Astrocyte of the cerebellum (primary cell): ENCODE data around the gene MAN1A1.

Experiments used
- DNase-seq: peaks from one replicate; pipeline ENCODE4 v3.0.0-alpha.2; 2011; ENCODE audit warnings: low read depth
- H3K4me3 ChIP-seq: 2 replicates; pipeline ENCODE4 v1.5.1; 2011; ENCODE audit warnings: mild to moderate bottlenecking, low read depth, low read length, moderate library complexity
- CTCF ChIP-seq: IDR thresholded peaks from 2 replicates; pipeline ENCODE4 v1.5.1; 2012; ENCODE audit warnings: low read length, low read depth, moderate library complexity, mild to moderate bottlenecking; ENCODE audit errors: missing control alignments
- in situ Hi-C: cut with HindIII; loops from 2 replicates; pipeline ENCODE4 v1.10.0; 2017; ENCODE audit warnings: low sequenced_read_pairs

MAN1A1 gene

GRCh38 chr6:119343167-119343566 is 6.4 kb downstream of the MAN1A1 start:
- no peak for TF ChIP-seq CTCF
- in situ Hi-C loops = no loop called here
- no peak for DNase-seq
- H3K4me3 ChIP-seq = no peak overlapping the region

- H3K4me3 ChIP-seq = no peak overlapping the region
- no peak for DNase-seq
- no peak for TF ChIP-seq CTCF
- in situ Hi-C loops = no loop called here
Observed at GRCh38 chr6:119342430-119342829, 7.1 kb downstream of the MAN1A1 start.

GRCh38 chr6:119340796-119341487 is 8.6 kb downstream of the MAN1A1 start:
- TF ChIP-seq CTCF = no peak
- in situ Hi-C loops = no loop called here
- DNase-seq = no peak
- H3K4me3 ChIP-seq = no peak overlapping the region

- H3K4me3 ChIP-seq = no peak overlapping the region
- DNase-seq = no peak
- no peak for TF ChIP-seq CTCF
- in situ Hi-C loops = no loop called here
Observed at GRCh38 chr6:119339941-119340456, 9.6 kb downstream of the MAN1A1 start.

- H3K4me3 ChIP-seq = no peak overlapping the region
- in situ Hi-C loops = no loop called here
- TF ChIP-seq CTCF = no peak
- no peak for DNase-seq
Observed at GRCh38 chr6:119337762-119338161, 11.8 kb downstream of the MAN1A1 start.

- in situ Hi-C loops = no loop called here
- no peak for DNase-seq
- TF ChIP-seq CTCF = no peak
Observed at GRCh38 chr6:119337252-119337651, 12.3 kb downstream of the MAN1A1 start.

More at GRCh38 chr6:119337252-119337651, 12.3 kb downstream of the MAN1A1 start:
- no peak overlapping the region for H3K4me3 ChIP-seq
